ENCODE results near the gene BTBD10. TPM values are rescaled to one million over a fixed set of nuclear protein-coding genes. Genes with fewer than 3 reads are reported as not detected.

Gene BTBD10
- total RNA-seq, 1 donor from 2014 or later = 70.7 TPM

- TF ChIP-seq CTCF (IDR thresholded peaks at IDR 0.05; ENCODE audit: insufficient read depth, low read length, poor library complexity, severe bottlenecking) = peak; percentile 11
- H3K27me3 ChIP-seq (ENCODE audit: control insufficient read depth, insufficient read depth, low read length) = no peaks in the 10 kb centered on the region
- no peak overlapping the region for H3K4me3 ChIP-seq (ENCODE audit: low read depth, low read length)
- no peaks in the 10 kb centered on the region for H3K36me3 ChIP-seq (ENCODE audit: control insufficient read depth, insufficient read depth, low read length)
- no peak for DNase-seq (ENCODE audit: low read depth)
These were observed 24.6 kb upstream of the BTBD10 start for GRCh38 chr11:13487661-13488030.

GRCh38 chr11:13486926-13487660 lies 24.1 kb upstream of the BTBD10 start:
- no peak for DNase-seq (ENCODE audit: low read depth)
- Histone ChIP-seq H3K4me3 (ENCODE audit: low read depth, low read length) (no peak overlapping the region), H3K27me3 (ENCODE audit: control insufficient read depth, insufficient read depth, low read length) (no peaks in the 10 kb centered on the region), H3K36me3 (ENCODE audit: control insufficient read depth, insufficient read depth, low read length) (no peaks in the 10 kb centered on the region)
- peak; percentile 53 for TF ChIP-seq CTCF (IDR thresholded peaks at IDR 0.05; ENCODE audit: insufficient read depth, low read length, poor library complexity, severe bottlenecking)

- no peak for DNase-seq (ENCODE audit: low read depth)
- TF ChIP-seq CTCF (IDR thresholded peaks at IDR 0.05; ENCODE audit: insufficient read depth, low read length, poor library complexity, severe bottlenecking) = no peak
- Histone ChIP-seq H3K27me3 (ENCODE audit: control insufficient read depth, insufficient read depth, low read length) (no peaks in the 10 kb centered on the region), H3K36me3 (ENCODE audit: control insufficient read depth, insufficient read depth, low read length) (no peaks in the 10 kb centered on the region), H3K4me3 (ENCODE audit: low read depth, low read length) (no peak overlapping the region)
These were observed 17.2 kb upstream of the BTBD10 start for GRCh38 chr11:13480198-13480597.

- no peaks in the 10 kb centered on the region for H3K27me3 ChIP-seq (ENCODE audit: control insufficient read depth, insufficient read depth, low read length)
- no peak for TF ChIP-seq CTCF (IDR thresholded peaks at IDR 0.05; ENCODE audit: insufficient read depth, low read length, poor library complexity, severe bottlenecking)
- H3K4me3 ChIP-seq (ENCODE audit: low read depth, low read length) = no peak overlapping the region
- no peaks in the 10 kb centered on the region for H3K36me3 ChIP-seq (ENCODE audit: control insufficient read depth, insufficient read depth, low read length)
- DNase-seq (ENCODE audit: low read depth) = no peak
These were observed 16.7 kb upstream of the BTBD10 start for GRCh38 chr11:13479688-13480087.

- TF ChIP-seq CTCF (IDR thresholded peaks at IDR 0.05; ENCODE audit: insufficient read depth, low read length, poor library complexity, severe bottlenecking) = no peak
- no peak for DNase-seq (ENCODE audit: low read depth)
- no peak overlapping the region for H3K4me3 ChIP-seq (ENCODE audit: low read depth, low read length)
- no peaks in the 10 kb centered on the region for H3K36me3 ChIP-seq (ENCODE audit: control insufficient read depth, insufficient read depth, low read length)
- H3K27me3 ChIP-seq (ENCODE audit: control insufficient read depth, insufficient read depth, low read length) = no peaks in the 10 kb centered on the region
These were observed 12.1 kb upstream of the BTBD10 start for GRCh38 chr11:13475091-13475490.

Data from kidney epithelial cell (primary cell).